Middle frontal gyrus (tissue), 1 donor: ENCODE measurements around the gene ATP5MC2.
"Not testable (repeated sequence)": the region's sequence is repeated elsewhere in the genome, so short reads cannot be mapped to it uniquely, and the experiment has no call there.

ENCODE experiments used
- DNase-seq: peaks from one replicate; pipeline ENCODE4 v3.0.0-alpha.2; 2015; ENCODE audit warnings: low spot score; ENCODE audit errors: extremely low spot score

The ATP5MC2 gene

GRCh38 chr12:53653595-53653994 is 22.3 kb downstream of the ATP5MC2 start:
- DNase-seq: no peak

DNA sequence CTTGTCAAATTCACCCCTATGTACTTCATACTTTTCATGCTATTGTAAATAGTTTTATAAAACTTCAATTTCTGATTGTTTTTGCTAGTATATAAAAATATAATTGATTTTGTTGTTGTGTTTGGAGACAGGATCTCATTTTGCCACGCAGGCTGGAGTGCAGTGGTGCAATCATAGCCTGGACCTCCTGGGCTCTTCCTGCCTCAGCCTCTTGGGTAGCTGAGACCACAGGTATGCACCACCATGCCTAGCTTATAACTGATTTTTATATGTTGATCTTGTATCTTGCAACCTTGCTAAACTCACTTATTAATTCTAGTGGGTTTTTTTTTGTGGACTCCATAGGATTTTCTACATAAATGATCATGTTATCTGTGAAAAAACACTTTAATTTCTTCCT is 23.5 kb downstream of the ATP5MC2 start:
- DNase-seq: no peak

DNA sequence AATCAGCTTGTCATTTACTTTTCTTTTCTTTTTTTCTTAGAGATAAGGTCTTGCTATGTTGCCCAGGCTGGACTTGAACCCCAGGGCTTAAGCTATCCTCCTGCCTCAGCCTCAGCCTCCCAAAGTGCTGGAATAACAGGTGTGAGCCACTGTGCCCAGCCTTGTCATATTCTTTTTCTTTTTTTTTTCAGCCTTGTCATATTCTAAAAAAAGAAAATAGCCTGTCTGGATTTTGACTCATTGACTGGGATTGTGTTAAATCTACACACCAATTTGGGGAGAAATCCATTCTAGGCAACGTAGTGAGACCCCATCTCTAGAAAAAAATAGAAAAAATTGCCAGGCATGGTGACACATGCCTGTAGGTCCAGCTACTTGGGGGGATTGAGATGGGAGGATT is 24.1 kb downstream of the ATP5MC2 start:
- no peak for DNase-seq

DNA sequence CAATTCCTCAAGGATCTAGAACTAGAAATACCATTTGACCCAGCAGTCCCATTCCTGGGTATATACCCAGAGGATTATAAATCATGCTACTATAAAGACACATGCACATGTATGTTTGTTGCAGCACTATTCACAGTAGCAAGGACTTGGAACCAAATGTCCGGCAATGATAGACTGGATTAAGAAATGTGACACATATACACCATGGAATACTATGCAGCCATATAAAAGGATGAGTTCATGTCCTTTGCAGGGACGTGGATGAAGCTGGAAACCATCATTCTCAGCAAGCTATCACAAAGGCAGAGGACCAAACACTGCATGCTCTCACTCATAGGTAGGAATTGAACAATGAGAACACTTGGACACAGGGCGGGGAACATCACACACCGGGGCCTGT is 29.6 kb downstream of the ATP5MC2 start:
- not testable (repeated sequence) for DNase-seq

DNA sequence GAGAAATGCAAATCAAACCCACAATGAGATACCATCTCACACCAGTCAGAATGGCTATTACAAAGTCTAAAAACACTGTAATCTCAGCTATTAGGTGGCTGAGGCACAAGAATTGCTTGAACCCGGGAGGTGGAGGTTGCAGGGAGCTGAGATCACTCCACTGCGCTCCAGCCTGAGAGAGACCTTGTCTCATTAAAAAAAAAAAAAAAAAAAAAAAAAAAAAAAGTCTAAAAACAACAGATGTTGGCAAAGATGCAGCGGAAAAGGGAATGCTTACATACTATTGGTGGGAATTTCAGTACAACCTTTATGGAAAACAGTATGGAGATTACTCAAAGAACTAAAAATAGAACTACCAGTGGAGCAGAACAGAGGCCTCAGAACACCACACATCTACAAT is 30.7 kb downstream of the ATP5MC2 start:
- no peak for DNase-seq

- no peak for DNase-seq
Measured at GRCh38 chr12:53644133-53644532, 31.8 kb downstream of the ATP5MC2 start.

GRCh38 chr12:53643232-53643979 is 32.5 kb downstream of the ATP5MC2 start:
- no peak for DNase-seq

GRCh38 chr12:53638057-53638456 is 37.8 kb downstream of the ATP5MC2 start:
- no peak for DNase-seq

DNA sequence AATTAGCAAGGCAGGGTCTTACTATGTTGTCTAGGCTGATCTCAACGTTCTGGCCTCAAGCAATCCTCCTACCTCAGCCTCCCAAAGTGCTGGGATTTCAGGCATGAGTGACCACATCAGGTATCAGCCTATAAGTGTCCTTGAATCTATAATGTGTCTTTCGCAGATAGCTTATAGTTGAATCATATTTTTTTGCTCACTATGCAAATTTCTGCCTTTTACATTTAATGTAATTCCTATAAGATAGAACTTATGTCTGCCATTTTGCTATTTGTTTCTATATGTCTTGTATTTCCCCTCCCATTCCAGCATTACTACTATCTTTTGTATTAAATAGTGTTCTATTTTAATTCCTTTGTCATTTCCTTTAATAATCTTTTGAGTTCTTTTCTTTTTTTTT is 39.2 kb downstream of the ATP5MC2 start:
- no peak for DNase-seq

DNA sequence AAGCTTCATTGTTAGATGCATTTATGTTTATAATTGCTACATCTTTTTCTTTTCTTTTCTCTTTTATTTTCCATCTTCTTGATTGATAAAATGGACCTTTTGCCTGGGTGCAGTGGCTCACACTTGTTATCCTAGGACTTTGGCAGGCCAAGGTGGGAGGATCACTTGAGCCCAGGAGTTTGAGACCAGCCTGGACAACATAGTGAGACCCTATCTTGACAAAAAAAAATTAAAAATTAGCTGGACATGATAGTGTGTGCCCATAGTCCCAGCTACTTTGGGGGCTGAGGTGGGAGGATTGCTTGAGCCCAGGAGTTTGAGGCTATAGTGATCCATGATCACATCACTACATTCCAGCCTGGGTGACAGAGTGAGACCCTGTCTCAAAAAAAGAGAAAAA is 40.2 kb downstream of the ATP5MC2 start:
- not testable (repeated sequence) for DNase-seq

DNA sequence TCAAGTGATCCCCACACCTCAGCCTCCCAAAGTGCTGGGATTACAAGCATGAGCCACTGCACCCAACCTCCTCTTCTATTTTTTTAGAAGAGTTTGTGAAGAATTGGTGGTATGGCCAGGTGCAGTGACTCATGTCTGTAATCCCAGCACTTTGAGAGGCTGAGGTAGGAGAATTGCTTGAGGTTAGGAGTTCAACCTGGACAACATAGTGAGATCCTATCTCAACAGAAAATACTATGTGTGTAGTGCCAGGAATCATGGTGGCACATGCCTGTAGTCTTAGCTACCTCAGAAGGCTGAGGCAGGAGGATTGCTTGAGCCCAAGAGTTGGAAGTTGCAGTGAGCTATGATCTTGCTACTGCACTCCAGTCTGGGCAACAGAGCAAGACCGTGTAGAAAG is 44.2 kb downstream of the ATP5MC2 start:
- DNase-seq: no peak

DNA sequence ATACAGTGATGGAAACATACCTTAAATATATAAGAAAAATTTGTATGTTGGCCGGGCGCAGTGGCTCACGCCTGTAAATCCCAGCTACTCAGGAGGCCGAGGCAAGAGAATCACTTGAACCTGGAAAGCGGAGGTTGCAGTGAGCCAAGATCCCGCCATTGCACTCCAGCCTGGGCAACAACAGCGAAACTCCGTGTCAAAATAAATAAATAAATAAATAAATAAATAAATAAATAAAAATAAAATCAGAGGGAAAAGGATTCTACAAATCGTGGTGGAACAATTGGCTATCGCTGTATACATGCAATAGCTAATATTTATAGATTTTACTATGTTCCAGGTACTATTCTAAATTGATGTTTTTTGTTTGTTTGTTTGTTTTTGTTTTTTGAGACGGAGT is 48.0 kb downstream of the ATP5MC2 start:
- DNase-seq: no peak

- DNase-seq: no peak
Measured at GRCh38 chr12:53626702-53627169, 49.1 kb downstream of the ATP5MC2 start.

GRCh38 chr12:53625946-53626701 is 49.8 kb downstream of the ATP5MC2 start, which contains the start of gene ATF7:
Gene ATF7 (minus strand): TSS chr12:53626382. CDS start chr12:53601000, 25,382 bp downstream.
- peak; percentile 96 for DNase-seq

DNA sequence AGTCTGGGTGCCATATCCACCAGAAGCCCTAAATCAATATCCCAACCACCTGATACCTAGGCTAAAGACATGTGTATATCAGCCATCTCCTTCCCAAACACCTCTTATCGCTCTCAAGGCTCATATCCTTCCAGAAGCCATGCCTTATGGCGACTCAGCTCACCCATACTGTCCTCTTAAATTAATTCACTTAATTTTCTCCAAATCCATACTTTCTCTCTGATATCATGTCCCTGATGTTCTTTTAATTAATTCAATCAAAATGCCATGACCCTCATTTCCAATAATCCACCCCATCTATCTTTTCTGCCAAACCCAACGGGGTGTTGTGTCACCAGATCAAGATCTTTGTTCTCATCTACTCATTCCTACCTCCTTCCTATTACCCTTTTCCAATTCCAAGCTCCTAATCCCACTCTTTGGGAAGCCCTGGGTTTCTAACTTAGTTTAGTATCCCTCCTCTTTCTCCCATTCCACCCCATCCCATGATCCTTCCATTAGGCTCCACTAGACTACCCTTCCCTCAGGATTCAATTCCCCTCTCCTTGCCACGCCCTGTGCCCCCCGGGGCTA is 50.4 kb downstream of the ATP5MC2 start:
- no peak for DNase-seq

- DNase-seq: no peak
Measured at GRCh38 chr12:53624956-53625355, 50.9 kb downstream of the ATP5MC2 start.

- no peak for DNase-seq
Measured at GRCh38 chr12:53624458-53624857, 51.4 kb downstream of the ATP5MC2 start.

GRCh38 chr12:53623548-53624385 is 52.1 kb downstream of the ATP5MC2 start:
- DNase-seq: no peak

GRCh38 chr12:53622724-53623123 is 53.2 kb downstream of the ATP5MC2 start:
- no peak for DNase-seq

- DNase-seq: no peak
Measured at GRCh38 chr12:53618275-53618674, 57.6 kb downstream of the ATP5MC2 start.

DNA sequence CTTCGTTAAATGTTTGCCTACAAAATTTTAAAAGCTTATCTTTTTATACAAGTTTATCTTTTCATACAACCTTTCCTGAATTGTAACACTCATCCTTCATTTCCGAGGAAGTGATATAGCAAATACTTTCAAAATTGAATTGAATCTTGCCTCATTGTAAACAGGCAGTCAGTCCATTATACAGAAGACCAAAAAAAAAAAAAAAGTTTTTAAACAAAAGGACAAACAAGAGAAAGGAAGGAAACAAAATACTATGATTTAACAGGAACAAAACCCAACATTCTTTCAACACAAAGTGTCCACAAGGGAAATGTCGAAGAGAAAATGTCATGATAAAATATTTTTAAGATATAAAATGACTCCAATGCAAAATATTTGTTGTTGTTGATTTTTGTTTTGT is 58.2 kb downstream of the ATP5MC2 start:
- DNase-seq: no peak
